SK-N-SH (cell line): ENCODE results near the gene HMGXB3. TPM values are rescaled to one million over a fixed set of nuclear protein-coding genes. Genes with fewer than 3 reads are reported as not detected.

ENCODE experiments used
- CTCF ChIA-PET: fragments of 300-600, 350-600 bp; formaldehyde crosslinking; extraction: SDS; loops from one replicate; lab custom pipeline; 2021; lab: Yijun Ruan, JAX
- POLR2A ChIA-PET: fragments of 350-600 bp; sonication (Branson Sonifier 250); formaldehyde crosslinking; extraction: SDS; loops from one replicate; lab custom pipeline; 2020; ENCODE audit warnings: antibody characterized with exemption, inconsistent platforms; lab: Yijun Ruan, JAX
- DNase-seq: peaks from one replicate; pipeline ENCODE4 v3.0.0; 2012
- H2AFZ ChIP-seq: fragments of 200-600 bp; sonication (generic); 2 replicates; pipeline ENCODE4 v1.8.1; 2016; ENCODE audit warnings: antibody characterized with exemption, mild to moderate bottlenecking, low read depth
- H3F3A ChIP-seq: fragments of 200-600 bp; sonication (generic); replicated peaks from 2 replicates; pipeline ENCODE3; 2016; ENCODE audit warnings: antibody characterized with exemption, mild to moderate bottlenecking; ENCODE audit not compliant: insufficient read depth
- H3K27ac ChIP-seq, 2 experiments: fragments of 200-500 bp in 1 of 2; fragments of 200-600 bp in 1 of 2; sonication (Bioruptor generic) in 1 of 2; sonication (generic), shearing (Covaris generic) in 1 of 2; 2 replicates each; pipeline versions ENCODE4 v1.5.1 to v1.6.1; 2014 to 2016; ENCODE audit warnings: low read depth in 2 of 2, inconsistent platforms in 1 of 2, low read length in 1 of 2, mild to moderate bottlenecking in 1 of 2, mixed read lengths in 1 of 2
- H3K27me3 ChIP-seq: fragments of 200-600 bp; sonication (generic), shearing (Covaris generic); 2 replicates; pipeline ENCODE4 v1.6.1; 2016; ENCODE audit warnings: mixed run types; ENCODE audit not compliant: insufficient read depth
- H3K36me3 ChIP-seq, 2 experiments: fragments of 200-500 bp in 1 of 2; fragments of 200-600 bp in 1 of 2; sonication (Bioruptor generic) in 1 of 2; sonication (generic) in 1 of 2; replicated peaks in 1 of 2; 2 replicates each; pipeline versions ENCODE3 to v1.5.1; 2014 to 2016; ENCODE audit warnings: low read length in 1 of 2, mild to moderate bottlenecking in 1 of 2; ENCODE audit not compliant: insufficient read depth in 2 of 2, control insufficient read depth in 1 of 2
- H3K4me1 ChIP-seq, 2 experiments: fragments of 200-500 bp in 1 of 2; fragments of 200-600 bp in 1 of 2; sonication (Bioruptor generic) in 1 of 2; sonication (generic), shearing (Covaris generic) in 1 of 2; 2 replicates each; pipeline versions ENCODE4 v1.5.1 to v1.6.1; 2014 to 2016; ENCODE audit warnings: low read depth in 1 of 2, low read length in 1 of 2, mixed run types in 1 of 2; ENCODE audit not compliant: insufficient read depth in 2 of 2, control insufficient read depth in 1 of 2
- H3K4me2 ChIP-seq: fragments of 200-600 bp; sonication (generic), shearing (Covaris generic); 2 replicates; pipeline ENCODE4 v1.6.1; 2017; ENCODE audit warnings: mixed run types
- H3K4me3 ChIP-seq, 2 experiments: fragments of 200-500 bp in 1 of 2; fragments of 200-600 bp in 1 of 2; sonication (Bioruptor generic) in 1 of 2; sonication (generic), shearing (Covaris generic) in 1 of 2; 2 replicates each; pipeline versions ENCODE4 v1.5.1 to v1.8.1; 2014 to 2016; ENCODE audit warnings: low read depth in 2 of 2, inconsistent platforms in 1 of 2, low read length in 1 of 2, mild to moderate bottlenecking in 1 of 2, mixed read lengths in 1 of 2, moderate library complexity in 1 of 2
- H3K79me2 ChIP-seq: fragments of 200-600 bp; sonication (generic); 2 replicates; pipeline ENCODE4 v1.8.1; 2017; ENCODE audit warnings: mild to moderate bottlenecking; ENCODE audit not compliant: insufficient read depth
- H3K9ac ChIP-seq: fragments of 200-600 bp; sonication (generic); 2 replicates; pipeline ENCODE4 v1.6.1; 2017; ENCODE audit warnings: mixed run types
- H3K9me2 ChIP-seq: fragments of 200-600 bp; sonication (generic); 2 replicates; pipeline ENCODE4 v1.6.1; 2017; ENCODE audit warnings: mixed run types
- H3K9me3 ChIP-seq: fragments of 200-600 bp; sonication (generic); 2 replicates; pipeline ENCODE4 v1.6.1; 2017; ENCODE audit warnings: mixed run types, mild to moderate bottlenecking, moderate library complexity
- H4K20me1 ChIP-seq: fragments of 200-600 bp; sonication (generic); 2 replicates; pipeline ENCODE4 v1.6.1; 2017; ENCODE audit warnings: mild to moderate bottlenecking, mixed run types; ENCODE audit not compliant: insufficient read depth
- EP300 ChIP-seq, 2 experiments: IDR thresholded peaks; 2 replicates each; pipeline versions ENCODE4 v1.4.0 to v1.6.1; 2012; ENCODE audit warnings: borderline replicate concordance in 1 of 2, low read depth in 1 of 2, low read length in 1 of 2
- FOSL2 ChIP-seq: IDR thresholded peaks from 2 replicates; pipeline ENCODE4 v1.4.0; 2012; ENCODE audit warnings: low read depth, mild to moderate bottlenecking, moderate library complexity, borderline replicate concordance
- FOXJ3 ChIP-seq: sonication (generic); formaldehyde crosslinking; IDR thresholded peaks from 2 replicates; pipeline ENCODE4 v1.5.1; 2020; ENCODE audit warnings: mild to moderate bottlenecking, missing genetic modification reagents
- GABPA ChIP-seq: IDR thresholded peaks from 2 replicates; pipeline ENCODE4 v1.4.0; 2012; ENCODE audit warnings: low read depth, mild to moderate bottlenecking
- GATA2 ChIP-seq: sonication (generic); formaldehyde crosslinking; IDR thresholded peaks from 2 replicates; pipeline ENCODE4 v1.5.0; 2020; ENCODE audit warnings: mild to moderate bottlenecking, missing genetic modification reagents
- MAX ChIP-seq: IDR thresholded peaks from 2 replicates; pipeline ENCODE4 v1.4.0; 2012; ENCODE audit warnings: low read depth
- MEF2A ChIP-seq: IDR thresholded peaks from 2 replicates; pipeline ENCODE4 v1.4.0; 2012; ENCODE audit warnings: low read depth, borderline replicate concordance
- MXI1 ChIP-seq: IDR thresholded peaks from 2 replicates; pipeline ENCODE4 v1.6.1; 2012; ENCODE audit warnings: mild to moderate bottlenecking, low read depth, low read length, improper control_type of control experiment
- NRF1 ChIP-seq: IDR thresholded peaks from 2 replicates; pipeline ENCODE4 v1.6.1; 2012; ENCODE audit warnings: low read depth, mild to moderate bottlenecking, low read length
- POLR2AphosphoS5 ChIP-seq: IDR thresholded peaks from 2 replicates; pipeline ENCODE4 v1.6.1; 2012; ENCODE audit warnings: low read depth, low read length
- RAD21 ChIP-seq: IDR thresholded peaks from 2 replicates; pipeline ENCODE4 v1.6.1; 2012; ENCODE audit warnings: mild to moderate bottlenecking, low read length
- RCOR1 ChIP-seq: fragments of 150-350 bp; IDR thresholded peaks from 2 replicates; pipeline ENCODE4 v1.6.1; 2017; ENCODE audit warnings: antibody characterized with exemption, low read length
- REST ChIP-seq: IDR thresholded peaks from 2 replicates; pipeline ENCODE4 v1.6.1; 2012; ENCODE audit warnings: mild to moderate bottlenecking, low read depth, low read length, moderate library complexity
- RFX5 ChIP-seq: IDR thresholded peaks from 2 replicates; pipeline ENCODE4 v1.6.1; 2012; ENCODE audit warnings: mild to moderate bottlenecking, improper control_type of control experiment, low read length
- RXRA ChIP-seq: IDR thresholded peaks from 2 replicates; pipeline ENCODE4 v1.4.0; 2012; ENCODE audit warnings: low read depth, mild to moderate bottlenecking, borderline replicate concordance
- SIN3A ChIP-seq: IDR thresholded peaks from 2 replicates; pipeline ENCODE4 v1.6.1; 2012; ENCODE audit warnings: low read depth, mild to moderate bottlenecking, low read length, moderate library complexity, borderline replicate concordance
- TAF1 ChIP-seq: IDR thresholded peaks from 2 replicates; pipeline ENCODE4 v1.6.1; 2012; ENCODE audit warnings: low read depth, mild to moderate bottlenecking, low read length, moderate library complexity, borderline replicate concordance
- TCF12 ChIP-seq: IDR thresholded peaks from 2 replicates; pipeline ENCODE4 v1.4.0; 2012
- USF2 ChIP-seq: fragments of 150-350 bp; IDR thresholded peaks from 2 replicates; pipeline ENCODE4 v1.6.1; 2017; ENCODE audit warnings: antibody characterized with exemption, low read length, low read depth, borderline replicate concordance
- WGBS: methylation state at CpG from one replicate; pipeline ENCODE4 v1.1.6; 2017; ENCODE audit warnings: low lambda C conversion rate; 5-methylcytosine and 5-hydroxymethylcytosine counted together
- polyA plus RNA-seq, 3 experiments: library from polyadenylated mRNA; depleted of rRNA; stranded (reverse); fragments of >200 nt; gene quantifications; 2 replicates each; pipeline ENCODE4 v1.2.3, GENCODE V29; 2012
- TF ChIP-seq, protein P1 (sequence below): IDR thresholded peaks from 2 replicates; pipeline ENCODE4 v1.4.0; 2012; ENCODE audit warnings: low read depth, borderline replicate concordance

The HMGXB3 gene
- polyA plus RNA-seq, 1 of the 3 experiments (the other 2 are of a cell fraction), result 28.8 TPM

DNA sequence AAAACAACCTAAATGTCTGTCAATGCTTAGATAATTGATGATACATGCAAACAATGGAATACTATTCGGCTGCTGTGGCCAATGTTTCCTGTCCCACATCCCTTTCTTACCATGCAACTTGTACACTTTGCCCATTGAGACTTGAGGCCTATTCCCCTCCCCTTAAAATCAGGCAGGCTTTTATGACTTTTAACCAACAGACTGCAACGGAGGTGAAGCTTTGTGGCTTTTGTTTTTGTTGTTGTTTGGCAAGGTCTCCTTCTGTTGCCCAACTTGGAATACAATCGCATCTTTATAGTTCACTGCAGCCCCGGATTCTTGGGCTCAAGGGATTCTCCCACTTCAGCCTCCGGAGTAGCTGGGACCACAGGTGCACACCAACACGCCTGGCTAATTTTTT, 45.7 kb upstream of the HMGXB3 start:
- Histone ChIP-seq H3K36me3 (no peaks in the 10 kb centered on the region), H2AFZ (no peak overlapping the region), H3F3A (peaks cover 11% of the 10 kb centered on the region), H3K4me2 (no peak overlapping the region), H3K9me3 (no peaks in the 10 kb centered on the region), H3K9ac (no peak overlapping the region), H3K4me3 (no peak overlapping the region), H3K9me2 (no peaks in the 10 kb centered on the region), H3K4me1 (peaks cover 4% of the 10 kb centered on the region in 2 experiments; a peak in 3 of 4 replicates), H3K79me2 (no peaks in the 10 kb centered on the region), H3K27ac (no peak overlapping the region), H3K27me3 (no peaks in the 10 kb centered on the region), H4K20me1 (no peaks in the 10 kb centered on the region)
- POLR2A ChIA-PET, result no interaction called here
- TF ChIP-seq NRF1 (no peak), FOSL2 (no peak), SIN3A (no peak), GABPA (no peak), EP300 (IDR thresholded peaks at IDR 0.05; ENCODE audit: borderline replicate concordance in 1 of 2, low read depth in 1 of 2, low read length in 1 of 2) (no peak), MXI1 (no peak), TCF12 (no peak), POLR2AphosphoS5 (no peak), RFX5 (no peak), GATA2 (CRISPR knock-in tag) (no peak), MAX (no peak), RCOR1 (no peak), USF2 (no peak), RAD21 (no peak), TAF1 (no peak), FOXJ3 (CRISPR knock-in tag) (no peak)
- TF ChIP-seq, protein P1, sequence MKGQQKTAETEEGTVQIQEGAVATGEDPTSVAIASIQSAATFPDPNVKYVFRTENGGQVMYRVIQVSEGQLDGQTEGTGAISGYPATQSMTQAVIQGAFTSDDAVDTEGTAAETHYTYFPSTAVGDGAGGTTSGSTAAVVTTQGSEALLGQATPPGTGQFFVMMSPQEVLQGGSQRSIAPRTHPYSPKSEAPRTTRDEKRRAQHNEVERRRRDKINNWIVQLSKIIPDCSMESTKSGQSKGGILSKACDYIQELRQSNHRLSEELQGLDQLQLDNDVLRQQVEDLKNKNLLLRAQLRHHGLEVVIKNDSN, result no peak
- WGBS, result 93% methylated on average over 6 of the region's 6 CpGs
- no peak for DNase-seq
- CTCF ChIA-PET, result interaction anchor here (1.2 to 2.7 kb wide), 2 partner anchors 38 to 121 kb away, joined by 3 to 7 read pairs; no protein-coding TSS in a partner anchor

DNA sequence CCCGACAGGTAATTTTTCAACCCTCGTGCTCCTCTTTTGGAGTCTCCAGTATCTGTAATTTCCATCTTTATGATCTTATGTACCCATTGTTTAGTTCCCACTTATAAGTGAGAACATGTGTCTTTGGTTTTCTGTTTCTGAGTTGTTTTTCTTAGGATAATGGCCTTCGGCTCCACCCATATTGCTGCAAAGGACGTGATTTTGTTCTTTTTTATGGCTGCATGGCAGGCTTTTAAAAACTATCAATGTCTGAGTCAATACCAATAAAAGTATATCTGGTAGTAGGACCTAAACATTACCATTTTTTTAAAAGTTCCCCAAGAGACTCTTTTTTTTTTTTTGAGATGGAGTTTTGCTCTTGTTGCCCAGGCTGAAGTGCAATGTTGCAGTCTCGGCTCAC, 43.9 kb upstream of the HMGXB3 start:
- Histone ChIP-seq H4K20me1 (no peaks in the 10 kb centered on the region), H3K9me2 (no peaks in the 10 kb centered on the region), H3K4me3 (no peak overlapping the region), H3K4me1 (peaks cover 10 to 12% of the 10 kb centered on the region in 2 experiments; a peak in 3 of 4 replicates), H3K36me3 (no peaks in the 10 kb centered on the region), H3K9me3 (no peaks in the 10 kb centered on the region), H3K4me2 (no peak overlapping the region), H2AFZ (no peak overlapping the region), H3K9ac (no peak overlapping the region), H3F3A (peaks cover 16% of the 10 kb centered on the region), H3K27ac (no peak overlapping the region), H3K79me2 (no peaks in the 10 kb centered on the region), H3K27me3 (no peaks in the 10 kb centered on the region)
- POLR2A ChIA-PET, result no interaction called here
- WGBS, result 73% methylated on average over 5 of the region's 5 CpGs
- DNase-seq, result no peak
- TF ChIP-seq RXRA, result no peak
- TF ChIP-seq TCF12, result no peak
- TF ChIP-seq SIN3A, result no peak
- TF ChIP-seq MEF2A, result no peak
- TF ChIP-seq REST, result no peak
- CTCF ChIA-PET, result interaction anchor here (1.3 to 12.1 kb wide), 5 partner anchors 35 to 128 kb away, joined by 5 to 244 read pairs (median 6); no protein-coding TSS in a partner anchor
